GM21528 (cell line): ENCODE data around the gene CRYGC.

Experiments used
- ATAC-seq: cut with Tn5 transposase; IDR thresholded peaks from one replicate; pipeline ENCODE4 v1.9.1; 2021; ENCODE audit warnings: mild to moderate bottlenecking, moderate library complexity; ENCODE audit not compliant: unreplicated experiment, low FRiP score

CRYGC gene

GRCh38 chr2:208097801-208098200 lies 31.8 kb downstream of the CRYGC start:
- ATAC-seq, result no peak

- no peak for ATAC-seq
Observed at GRCh38 chr2:208097313-208097712, 32.3 kb downstream of the CRYGC start.

GRCh38 chr2:208096080-208096479 lies 33.5 kb downstream of the CRYGC start:
- no peak for ATAC-seq

- no peak for ATAC-seq
Observed at GRCh38 chr2:208093128-208093527, 36.5 kb downstream of the CRYGC start.

GRCh38 chr2:208092093-208092832 lies 37.4 kb downstream of the CRYGC start:
- ATAC-seq, result no peak

GRCh38 chr2:208090420-208090819 lies 39.2 kb downstream of the CRYGC start:
- ATAC-seq, result no peak

GRCh38 chr2:208086029-208086428 lies 43.6 kb downstream of the CRYGC start:
- ATAC-seq, result no peak

GRCh38 chr2:208083807-208084206 lies 45.8 kb downstream of the CRYGC start:
- no peak for ATAC-seq
